Endothelial cell (in vitro differentiated cells): ENCODE measurements around the gene AIFM3. TPM values are rescaled to one million over a fixed set of nuclear protein-coding genes. Genes with fewer than 3 reads are reported as not detected.

Source experiments
- DNase-seq: peaks from one replicate; pipeline ENCODE4 v3.0.0; 2021; ENCODE audit warnings: low spot score
- H3K27ac Mint-ChIP-seq: one replicate; pipeline ENCODE4 v1.8.0; 2021; ENCODE audit warnings: mixed read lengths, inconsistent platforms; ENCODE audit not compliant: unreplicated experiment
- H3K27me3 Mint-ChIP-seq: one replicate; pipeline ENCODE4 v1.8.0; 2021; ENCODE audit warnings: mild to moderate bottlenecking, moderate library complexity, mixed read lengths, inconsistent platforms; ENCODE audit not compliant: unreplicated experiment
- H3K36me3 Mint-ChIP-seq: one replicate; pipeline ENCODE4 v1.8.0; 2021; ENCODE audit warnings: mild to moderate bottlenecking, low read depth, mixed read lengths, inconsistent platforms; ENCODE audit not compliant: unreplicated experiment
- H3K4me1 Mint-ChIP-seq: one replicate; pipeline ENCODE4 v1.8.0; 2021; ENCODE audit warnings: mild to moderate bottlenecking, mixed read lengths, inconsistent platforms; ENCODE audit not compliant: unreplicated experiment
- H3K4me3 Mint-ChIP-seq: one replicate; pipeline ENCODE4 v1.8.0; 2021; ENCODE audit warnings: mild to moderate bottlenecking, mixed read lengths, inconsistent platforms; ENCODE audit not compliant: unreplicated experiment
- H3K9me3 Mint-ChIP-seq: one replicate; pipeline ENCODE4 v1.8.0; 2021; ENCODE audit warnings: mixed read lengths, inconsistent platforms; ENCODE audit not compliant: unreplicated experiment
- total RNA-seq: library from RNA; stranded (reverse); fragmentation: NEBNext Ultra II Directional; extraction: Animal tissue kit (Norgen Biotek cat#: 25700); gene quantifications from one replicate; pipeline ENCODE4 v1.2.1, GENCODE V29; 2021; ENCODE audit not compliant: unreplicated experiment
- TF ChIP-seq, protein P1 (sequence below): fragments of 200-600 bp; sonication (generic); IDR thresholded peaks from one replicate; pipeline ENCODE4 v1.5.0; 2021; ENCODE audit warnings: antibody characterized with exemption; ENCODE audit not compliant: unreplicated experiment

The AIFM3 gene
- total RNA-seq, 1 donor from 2014 or later: 0.15 TPM

DNA sequence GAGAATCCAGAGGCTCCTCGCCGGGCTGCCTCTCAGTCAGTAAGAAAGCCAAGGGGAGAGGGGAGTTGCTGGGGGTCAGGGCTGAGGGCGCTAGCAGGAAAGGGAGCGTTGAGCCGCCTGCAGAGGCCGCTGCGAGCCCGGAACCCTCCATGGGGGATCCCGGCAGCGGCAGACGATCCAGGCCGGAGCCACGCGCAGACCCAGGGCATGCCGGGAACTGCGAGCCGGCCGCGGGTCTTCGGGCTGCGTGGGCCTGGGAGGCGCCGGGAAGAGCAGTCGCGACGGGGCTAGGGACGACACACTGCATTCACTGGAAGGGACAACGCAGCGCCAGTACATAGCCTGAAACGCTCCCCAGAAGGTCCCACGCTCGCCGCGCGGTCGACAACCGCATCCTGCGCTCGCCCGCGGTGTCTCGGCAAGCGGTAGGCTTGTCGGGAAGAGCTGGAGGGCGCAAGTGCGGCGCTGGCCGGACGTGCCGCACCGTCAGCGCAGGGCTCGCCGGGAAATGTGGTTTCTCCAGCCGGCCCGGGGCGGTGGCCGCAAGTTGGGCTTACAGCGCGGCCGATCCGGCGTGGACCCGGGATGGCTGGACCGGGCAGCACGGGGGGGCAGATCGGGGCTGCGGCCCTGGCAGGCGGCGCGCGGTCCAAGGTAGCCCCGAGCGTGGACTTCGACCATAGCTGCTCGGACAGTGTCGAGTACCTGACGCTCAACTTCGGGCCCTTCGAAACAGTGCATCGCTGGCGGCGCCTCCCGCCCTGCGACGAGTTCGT, 14.9 kb downstream of the AIFM3 start, which contains the start of gene LZTR1:
TSS of gene LZTR1 (plus strand) at position 511 of the 776 bp plus-strand sequence. CDS start at position 586, 75 bp downstream.
- H3K4me1 Mint-ChIP-seq: peaks cover 14% of the 10 kb centered on the region
- H3K4me3 Mint-ChIP-seq: peak within 1 kb of the TSS; percentile 100

DNA sequence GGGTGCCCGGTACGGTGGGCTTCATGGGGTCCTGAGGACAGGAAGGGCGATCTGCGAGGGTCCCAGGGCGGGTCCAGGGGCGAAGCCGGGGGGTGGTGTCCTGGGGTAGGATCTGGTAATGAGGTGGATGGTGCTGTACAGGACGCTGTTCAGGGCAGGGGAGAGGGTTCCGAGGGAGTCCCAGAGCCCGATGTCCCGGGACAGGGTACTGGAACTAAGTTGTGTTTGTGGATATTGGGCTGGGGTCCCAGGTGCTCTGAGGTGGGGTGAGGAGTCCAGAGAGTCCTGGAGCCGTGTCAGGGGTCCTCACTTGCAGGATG, 15.5 kb downstream of the AIFM3 start:
- no peaks in the 10 kb centered on the region for H3K9me3 Mint-ChIP-seq
- H3K27me3 Mint-ChIP-seq: peaks cover 17% of the 10 kb centered on the region
- peak overlapping the region; percentile 100 for H3K4me3 Mint-ChIP-seq
- DNase-seq: no peak
- peaks cover 14% of the 10 kb centered on the region for H3K4me1 Mint-ChIP-seq
- TF ChIP-seq, protein P1, sequence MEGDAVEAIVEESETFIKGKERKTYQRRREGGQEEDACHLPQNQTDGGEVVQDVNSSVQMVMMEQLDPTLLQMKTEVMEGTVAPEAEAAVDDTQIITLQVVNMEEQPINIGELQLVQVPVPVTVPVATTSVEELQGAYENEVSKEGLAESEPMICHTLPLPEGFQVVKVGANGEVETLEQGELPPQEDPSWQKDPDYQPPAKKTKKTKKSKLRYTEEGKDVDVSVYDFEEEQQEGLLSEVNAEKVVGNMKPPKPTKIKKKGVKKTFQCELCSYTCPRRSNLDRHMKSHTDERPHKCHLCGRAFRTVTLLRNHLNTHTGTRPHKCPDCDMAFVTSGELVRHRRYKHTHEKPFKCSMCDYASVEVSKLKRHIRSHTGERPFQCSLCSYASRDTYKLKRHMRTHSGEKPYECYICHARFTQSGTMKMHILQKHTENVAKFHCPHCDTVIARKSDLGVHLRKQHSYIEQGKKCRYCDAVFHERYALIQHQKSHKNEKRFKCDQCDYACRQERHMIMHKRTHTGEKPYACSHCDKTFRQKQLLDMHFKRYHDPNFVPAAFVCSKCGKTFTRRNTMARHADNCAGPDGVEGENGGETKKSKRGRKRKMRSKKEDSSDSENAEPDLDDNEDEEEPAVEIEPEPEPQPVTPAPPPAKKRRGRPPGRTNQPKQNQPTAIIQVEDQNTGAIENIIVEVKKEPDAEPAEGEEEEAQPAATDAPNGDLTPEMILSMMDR: no peak
- peaks cover 7% of the 10 kb centered on the region for H3K36me3 Mint-ChIP-seq
- H3K27ac Mint-ChIP-seq: peak overlapping the region; percentile 84

More for the DNA sequence above, 14.9 kb downstream of the AIFM3 start, which contains the start of gene LZTR1:
- TF ChIP-seq, protein P1: no peak
- peaks cover 7% of the 10 kb centered on the region for H3K36me3 Mint-ChIP-seq
- H3K27me3 Mint-ChIP-seq: peaks cover 17% of the 10 kb centered on the region
- peak; percentile 82 for DNase-seq
- H3K27ac Mint-ChIP-seq: peak within 1 kb of the TSS; percentile 84
- no peaks in the 10 kb centered on the region for H3K9me3 Mint-ChIP-seq

DNA sequence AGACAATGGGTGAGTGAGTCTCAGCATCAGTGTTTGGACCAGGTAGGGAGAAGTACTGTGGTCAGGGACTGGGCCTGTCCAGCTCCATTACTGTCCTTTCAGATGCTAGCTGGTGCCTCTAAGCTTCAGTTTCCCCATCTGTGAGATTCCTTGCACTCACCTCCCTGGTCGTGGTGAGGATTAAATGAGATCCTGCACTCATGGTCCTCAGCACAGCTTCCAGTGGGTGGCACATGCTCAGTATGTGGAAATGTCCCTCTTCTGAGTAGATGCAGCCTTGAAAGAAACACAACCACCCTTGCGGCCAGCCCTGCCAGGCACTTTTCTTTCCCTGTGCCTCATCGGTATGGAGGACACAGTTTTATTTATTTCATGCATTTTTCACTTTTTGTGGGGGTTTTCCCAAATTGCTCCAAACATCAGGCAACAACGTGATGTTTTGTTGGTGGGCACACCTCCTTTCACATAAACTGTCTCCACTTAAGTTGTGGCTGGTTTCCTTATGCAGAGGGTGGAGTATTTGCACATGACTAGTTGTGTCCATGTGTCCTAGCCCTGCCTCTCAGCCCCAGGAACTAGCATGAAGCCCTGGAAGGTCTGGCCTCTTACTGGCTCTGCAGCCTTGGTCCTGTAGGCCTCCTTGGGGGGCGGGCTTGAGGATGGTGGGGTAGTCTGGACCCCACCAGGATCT, 16.2 kb downstream of the AIFM3 start:
- DNase-seq: no peak
- TF ChIP-seq, protein P1: no peak
- Mint-ChIP-seq H3K27me3 (peaks cover 17% of the 10 kb centered on the region), H3K4me3 (peak overlapping the region; percentile 100), H3K27ac (no peak overlapping the region), H3K4me1 (peaks cover 14% of the 10 kb centered on the region), H3K36me3 (peaks cover 14% of the 10 kb centered on the region), H3K9me3 (no peaks in the 10 kb centered on the region)

DNA sequence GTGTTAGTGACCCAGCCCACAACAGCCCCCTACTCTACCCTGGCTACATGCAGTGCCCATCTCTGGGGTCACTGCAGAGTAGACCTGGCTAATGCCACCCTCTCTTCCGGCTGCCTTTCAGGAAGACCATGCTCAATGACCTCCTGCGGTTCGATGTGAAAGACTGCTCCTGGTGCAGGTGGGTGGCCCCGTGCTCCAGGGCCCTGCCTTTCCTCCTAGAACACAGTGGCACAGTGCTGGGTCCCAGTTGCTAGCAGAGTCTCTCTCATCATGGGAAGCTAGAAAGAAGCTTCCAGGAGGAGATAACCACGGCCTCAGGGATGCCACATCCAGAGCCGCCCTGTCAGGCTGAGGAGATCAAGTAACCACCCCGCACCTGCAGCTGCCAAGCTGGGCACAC, 18.7 kb downstream of the AIFM3 start:
- Mint-ChIP-seq H3K4me3 (no peak overlapping the region), H3K9me3 (no peaks in the 10 kb centered on the region), H3K27ac (no peak overlapping the region), H3K27me3 (peaks cover 10% of the 10 kb centered on the region), H3K4me1 (peaks cover 8% of the 10 kb centered on the region), H3K36me3 (peaks cover 18% of the 10 kb centered on the region)
- TF ChIP-seq, protein P1: no peak
- no peak for DNase-seq

DNA sequence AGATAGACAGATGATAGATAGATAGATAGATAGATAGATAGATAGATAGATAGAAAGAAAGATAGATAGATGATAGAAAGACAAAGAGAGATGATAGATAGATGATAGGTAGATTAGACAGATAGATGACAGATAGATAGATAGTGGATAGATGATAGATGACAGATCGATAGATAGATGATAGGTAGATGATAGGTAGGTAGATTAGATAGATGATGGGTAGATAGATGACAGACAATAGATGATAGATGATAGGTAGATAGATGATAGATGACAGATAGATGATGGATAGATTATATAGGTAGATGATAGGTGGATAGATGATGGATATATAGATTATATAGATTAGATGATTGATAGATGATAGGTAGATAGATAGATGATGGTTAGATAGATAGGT, 19.3 kb downstream of the AIFM3 start:
- H3K36me3 Mint-ChIP-seq: peaks cover 18% of the 10 kb centered on the region
- no peak overlapping the region for H3K27ac Mint-ChIP-seq
- H3K4me3 Mint-ChIP-seq: no peak overlapping the region
- no peaks in the 10 kb centered on the region for H3K9me3 Mint-ChIP-seq
- peaks cover 15% of the 10 kb centered on the region for H3K27me3 Mint-ChIP-seq
- TF ChIP-seq, protein P1: no peak
- no peak for DNase-seq
- H3K4me1 Mint-ChIP-seq: peaks cover 8% of the 10 kb centered on the region
